H9 (cell line): ENCODE measurements around the gene AXL. TPM values are rescaled to one million over a fixed set of nuclear protein-coding genes. Genes with fewer than 3 reads are reported as not detected.

Experiments
- DNase-seq: peaks from one replicate; pipeline ENCODE4 v3.0.0-alpha.2; 2017
- H2AFZ ChIP-seq: one replicate; pipeline ENCODE4 v1.6.1; 2013; ENCODE audit warnings: mild to moderate bottlenecking, low read length, control low read depth, moderate library complexity
- H2AK5ac ChIP-seq: 2 replicates; pipeline ENCODE4 v1.6.1; 2013; ENCODE audit warnings: low read length, control low read depth, mixed read lengths; ENCODE audit not compliant: insufficient read length
- H2BK120ac ChIP-seq: one replicate; pipeline ENCODE4 v1.6.1; 2013; ENCODE audit warnings: low read depth, mild to moderate bottlenecking, low read length, control low read depth, inconsistent platforms; ENCODE audit not compliant: poor library complexity, severe bottlenecking
- H2BK12ac ChIP-seq: 2 replicates; pipeline ENCODE4 v1.6.1; 2013; ENCODE audit warnings: low read length, control low read depth, mixed read lengths, low read depth; ENCODE audit not compliant: insufficient read length
- H2BK15ac ChIP-seq: 2 replicates; pipeline ENCODE4 v1.6.1; 2013; ENCODE audit warnings: low read depth, low read length, control low read depth
- H2BK20ac ChIP-seq: one replicate; pipeline ENCODE4 v1.6.1; 2013; ENCODE audit warnings: low read depth, mild to moderate bottlenecking, low read length, control low read depth, inconsistent platforms; ENCODE audit not compliant: poor library complexity, severe bottlenecking
- H2BK5ac ChIP-seq: 2 replicates; pipeline ENCODE4 v1.6.1; 2013; ENCODE audit warnings: low read length, control low read depth, mixed read lengths; ENCODE audit not compliant: insufficient read length
- H3K14ac ChIP-seq: 2 replicates; pipeline ENCODE4 v1.6.1; 2013; ENCODE audit warnings: low read length, control low read depth; ENCODE audit not compliant: insufficient read depth
- H3K18ac ChIP-seq: 2 replicates; pipeline ENCODE4 v1.6.1; 2013; ENCODE audit warnings: low read depth, mild to moderate bottlenecking, mixed read lengths, low read length, control low read depth; ENCODE audit not compliant: insufficient read length
- H3K23ac ChIP-seq: 2 replicates; pipeline ENCODE4 v1.6.1; 2013; ENCODE audit warnings: low read length, control low read depth, mixed read lengths, low read depth; ENCODE audit not compliant: insufficient read length
- H3K23me2 ChIP-seq: 2 replicates; pipeline ENCODE4 v1.6.1; 2013; ENCODE audit warnings: low read depth, mild to moderate bottlenecking, mixed read lengths, low read length, control low read depth; ENCODE audit not compliant: insufficient read length, poor library complexity, severe bottlenecking
- H3K27ac ChIP-seq: 2 replicates; pipeline ENCODE4 v1.5.1; 2013; ENCODE audit warnings: low read length, control low read depth, mixed read lengths, low read depth; ENCODE audit not compliant: insufficient read length
- H3K27me3 ChIP-seq: 2 replicates; pipeline ENCODE4 v1.6.1; 2013; ENCODE audit warnings: low read length, control low read depth, inconsistent platforms; ENCODE audit not compliant: insufficient read depth
- H3K4ac ChIP-seq: 2 replicates; pipeline ENCODE4 v1.6.1; 2013; ENCODE audit warnings: low read depth, mild to moderate bottlenecking, control low read depth, inconsistent platforms, low read length, moderate library complexity
- H3K4me1 ChIP-seq: 2 replicates; pipeline ENCODE4 v1.6.1; 2013; ENCODE audit warnings: low read length, control low read depth, inconsistent platforms; ENCODE audit not compliant: insufficient read depth
- H3K4me2 ChIP-seq: 2 replicates; pipeline ENCODE4 v1.6.1; 2013; ENCODE audit warnings: low read length, control low read depth, mixed read lengths; ENCODE audit not compliant: insufficient read length, insufficient read depth
- H3K56ac ChIP-seq: 2 replicates; pipeline ENCODE4 v1.6.1; 2013; ENCODE audit warnings: low read depth, mild to moderate bottlenecking, mixed read lengths, low read length, control low read depth; ENCODE audit not compliant: insufficient read length
- H3K79me1 ChIP-seq: 2 replicates; pipeline ENCODE4 v1.6.1; 2013; ENCODE audit warnings: low read depth, mild to moderate bottlenecking, moderate library complexity, low read length, control low read depth, inconsistent platforms; ENCODE audit not compliant: insufficient read depth, poor library complexity, severe bottlenecking
- H3K79me2 ChIP-seq: 2 replicates; pipeline ENCODE4 v1.6.1; 2013; ENCODE audit warnings: low read length, control low read depth, inconsistent platforms; ENCODE audit not compliant: insufficient read depth
- H3K9ac ChIP-seq: 2 replicates; pipeline ENCODE4 v1.6.1; 2013; ENCODE audit warnings: low read length, control low read depth, mixed read lengths; ENCODE audit not compliant: insufficient read length; ENCODE audit errors: extremely low read depth
- H3K9me3 ChIP-seq: one replicate; pipeline ENCODE4 v1.6.1; 2013; ENCODE audit warnings: low read depth, low read length, inconsistent platforms; ENCODE audit not compliant: control insufficient read depth
- H3T11ph ChIP-seq: one replicate; pipeline ENCODE4 v1.6.1; 2013; ENCODE audit warnings: mild to moderate bottlenecking, low read length, control low read depth, inconsistent platforms
- H4K20me1 ChIP-seq: one replicate; pipeline ENCODE4 v1.6.1; 2013; ENCODE audit not compliant: control insufficient read depth, insufficient read length, insufficient read depth
- H4K5ac ChIP-seq: 2 replicates; pipeline ENCODE4 v1.6.1; 2013; ENCODE audit warnings: low read depth, mild to moderate bottlenecking, mixed read lengths, low read length, control low read depth; ENCODE audit not compliant: insufficient read length
- H4K8ac ChIP-seq: replicated peaks from 2 replicates; pipeline ENCODE4 v1.6.1; 2013; ENCODE audit warnings: low read length, control low read depth, mixed read lengths, low read depth; ENCODE audit not compliant: insufficient read length
- H4K91ac ChIP-seq: 2 replicates; pipeline ENCODE4 v1.6.1; 2013; ENCODE audit warnings: low read depth, mild to moderate bottlenecking, moderate library complexity, mixed read lengths, low read length, control low read depth; ENCODE audit not compliant: insufficient read length
- H3K27ac Mint-ChIP-seq, 3 experiments: 2 replicates in 2 of 3; 3 replicates in 1 of 3; pipeline ENCODE4 v1.8.0; 2020 to 2021; ENCODE audit warnings: mixed read lengths in 3 of 3, mild to moderate bottlenecking in 1 of 3, moderate library complexity in 1 of 3
- H3K27me3 Mint-ChIP-seq: 2 replicates; pipeline ENCODE4 v1.8.0; 2021; ENCODE audit warnings: low read depth, mild to moderate bottlenecking, moderate library complexity, mixed read lengths
- H3K36me3 Mint-ChIP-seq, 3 experiments: 2 replicates in 2 of 3; 3 replicates in 1 of 3; pipeline ENCODE4 v1.8.0; 2020 to 2021; ENCODE audit warnings: low read depth in 3 of 3, mixed read lengths in 3 of 3; ENCODE audit not compliant: insufficient read depth in 1 of 3
- H3K4me1 Mint-ChIP-seq, 2 experiments: 2 replicates each; pipeline ENCODE4 v1.8.0; 2020; ENCODE audit warnings: mixed read lengths in 2 of 2
- H3K4me3 Mint-ChIP-seq, 2 experiments: 2 replicates in 1 of 2; 3 replicates in 1 of 2; pipeline ENCODE4 v1.8.0; 2020 to 2021; ENCODE audit warnings: mild to moderate bottlenecking in 2 of 2, mixed read lengths in 2 of 2, moderate library complexity in 1 of 2
- H3K9me3 Mint-ChIP-seq, 2 experiments: 2 replicates in 1 of 2; 3 replicates in 1 of 2; pipeline ENCODE4 v1.8.0; 2020; ENCODE audit warnings: mild to moderate bottlenecking in 2 of 2, mixed read lengths in 2 of 2, moderate library complexity in 1 of 2
- WGBS: extraction: QIAGEN DNeasy Blood & Tissue Kit; methylation state at CpG from one replicate; pipeline ENCODE4 v1.1.7; 2013; ENCODE audit warnings: missing lambda C conversion rate, low lambda C conversion rate, mixed read lengths; ENCODE audit not compliant: insufficient read length; ENCODE audit errors: extremely low coverage; 5-methylcytosine and 5-hydroxymethylcytosine counted together
- total RNA-seq: library from RNA; stranded (reverse); gene quantifications from 2 replicates; pipeline ENCODE4 v1.2.1, GENCODE V29; 2021
- TF ChIP-seq, protein P1 (sequence below): fragments of 200-600 bp; sonication (generic); conservative IDR thresholded peaks from 3 replicates; pipeline ENCODE4 v1.8.0; 2021; ENCODE audit warnings: antibody characterized with exemption, mild to moderate bottlenecking

The AXL gene
- total RNA-seq, 1 experiment from 2014 or later = 29.4 TPM

DNA sequence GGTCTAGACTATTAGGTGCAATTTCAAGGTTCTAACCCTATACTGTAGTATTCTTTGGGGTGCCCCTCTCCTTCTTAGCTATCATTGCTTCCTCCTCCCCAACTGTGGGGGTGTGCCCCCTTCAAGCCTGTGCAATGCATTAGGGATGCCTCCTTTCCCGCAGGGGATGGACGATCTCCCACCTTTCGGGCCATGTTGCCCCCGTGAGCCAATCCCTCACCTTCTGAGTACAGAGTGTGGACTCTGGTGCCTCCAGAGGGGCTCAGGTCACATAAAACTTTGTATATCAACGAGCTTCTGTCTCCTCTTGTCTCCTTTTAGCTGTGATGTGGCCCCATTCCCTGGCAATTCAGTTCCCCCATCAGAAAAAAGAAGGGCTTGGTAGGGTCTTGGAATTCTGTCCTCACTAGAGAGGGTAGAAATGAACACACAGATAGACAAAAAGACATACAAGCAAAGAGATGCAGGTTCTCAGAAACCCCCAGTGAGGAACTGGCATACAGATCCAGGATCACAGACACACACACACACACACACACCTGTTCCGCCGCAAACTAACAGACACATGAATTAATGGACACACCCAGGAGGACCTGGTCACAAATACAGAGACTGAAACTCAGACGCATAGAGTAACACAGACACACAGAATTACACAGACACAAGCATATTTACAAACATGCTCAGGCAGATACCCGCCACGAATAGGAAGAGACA lies 42.6 kb downstream of the AXL start:
- H3K4me1 Mint-ChIP-seq = peaks cover 19% of the 10 kb centered on the region in 2 experiments
- Histone ChIP-seq H3K23me2 (peaks cover 18% of the 10 kb centered on the region), H2BK20ac (no peak overlapping the region), H3K23ac (no peak overlapping the region), H3K4me1 (no peaks in the 10 kb centered on the region), H3K9ac (peak overlapping the region; percentile 1), H4K8ac (no peak overlapping the region), H3K9me3 (no peaks in the 10 kb centered on the region), H3K4me2 (peak overlapping the region; percentile 83), H3K4ac (no peak overlapping the region), H2AK5ac (no peak overlapping the region), H3K14ac (no peak overlapping the region), H3K27me3 (no peaks in the 10 kb centered on the region), H2BK120ac (no peak overlapping the region), H3K79me2 (peaks cover 16% of the 10 kb centered on the region; the same call in 1 of the 2 replicates), H3T11ph (no peak overlapping the region), H2BK12ac (no peak overlapping the region), H3K79me1 (no peaks in the 10 kb centered on the region), H3K27ac (no peak overlapping the region), H4K5ac (no peak overlapping the region), H3K18ac (no peak overlapping the region), H4K91ac (no peak overlapping the region), H3K56ac (no peak overlapping the region), H2BK15ac (no peak overlapping the region), H2BK5ac (no peak overlapping the region), H2AFZ (no peak overlapping the region), H4K20me1 (no peaks in the 10 kb centered on the region)
- WGBS = no CpG with 5 or more reads among the region's 10 CpGs
- peaks cover 0 to 4% of the 10 kb centered on the region in 2 experiments; a peak in 2 of 5 replicates for H3K9me3 Mint-ChIP-seq
- peak overlapping the region; percentile 99 to 100 for H3K4me3 Mint-ChIP-seq
- no peak for DNase-seq
- H3K27me3 Mint-ChIP-seq = peaks cover 1% of the 10 kb centered on the region; the same call in 1 of the 2 replicates
- H3K27ac Mint-ChIP-seq = peak overlapping the region in 1 of 3 experiments; percentile 26; a peak in 1 of 7 replicates
- TF ChIP-seq, protein P1, sequence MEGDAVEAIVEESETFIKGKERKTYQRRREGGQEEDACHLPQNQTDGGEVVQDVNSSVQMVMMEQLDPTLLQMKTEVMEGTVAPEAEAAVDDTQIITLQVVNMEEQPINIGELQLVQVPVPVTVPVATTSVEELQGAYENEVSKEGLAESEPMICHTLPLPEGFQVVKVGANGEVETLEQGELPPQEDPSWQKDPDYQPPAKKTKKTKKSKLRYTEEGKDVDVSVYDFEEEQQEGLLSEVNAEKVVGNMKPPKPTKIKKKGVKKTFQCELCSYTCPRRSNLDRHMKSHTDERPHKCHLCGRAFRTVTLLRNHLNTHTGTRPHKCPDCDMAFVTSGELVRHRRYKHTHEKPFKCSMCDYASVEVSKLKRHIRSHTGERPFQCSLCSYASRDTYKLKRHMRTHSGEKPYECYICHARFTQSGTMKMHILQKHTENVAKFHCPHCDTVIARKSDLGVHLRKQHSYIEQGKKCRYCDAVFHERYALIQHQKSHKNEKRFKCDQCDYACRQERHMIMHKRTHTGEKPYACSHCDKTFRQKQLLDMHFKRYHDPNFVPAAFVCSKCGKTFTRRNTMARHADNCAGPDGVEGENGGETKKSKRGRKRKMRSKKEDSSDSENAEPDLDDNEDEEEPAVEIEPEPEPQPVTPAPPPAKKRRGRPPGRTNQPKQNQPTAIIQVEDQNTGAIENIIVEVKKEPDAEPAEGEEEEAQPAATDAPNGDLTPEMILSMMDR = no peak
- peaks cover 18 to 51% (median 37%) of the 10 kb centered on the region in 3 experiments for H3K36me3 Mint-ChIP-seq
